ENCODE measurements around the gene EFCAB5.

Gene EFCAB5

GRCh38 chr17:30151471-30151870 lies 210.0 kb downstream of the EFCAB5 start:
- H3K4me3 ChIP-seq (replicated peaks; ENCODE audit: low read depth, low read length), result no peak overlapping the region
- H3K36me3 ChIP-seq (ENCODE audit: control insufficient read depth, insufficient read depth, low read length), result no peaks in the 10 kb centered on the region; the same call in 1 of the 2 replicates
- no peak for DNase-seq (ENCODE audit: extremely low read depth, insufficient read length)
- TF ChIP-seq CTCF (IDR thresholded peaks at IDR 0.05; ENCODE audit: insufficient read depth, low read length, poor library complexity, severe bottlenecking), result no peak
- H3K27me3 ChIP-seq (replicated peaks; ENCODE audit: control insufficient read depth, insufficient read depth, low read length), result no peaks in the 10 kb centered on the region

- Histone ChIP-seq H3K27me3 (replicated peaks; ENCODE audit: control insufficient read depth, insufficient read depth, low read length) (no peaks in the 10 kb centered on the region), H3K36me3 (ENCODE audit: control insufficient read depth, insufficient read depth, low read length) (no peaks in the 10 kb centered on the region; the same call in 1 of the 2 replicates), H3K4me3 (replicated peaks; ENCODE audit: low read depth, low read length) (no peak overlapping the region)
- DNase-seq (ENCODE audit: extremely low read depth, insufficient read length), result no peak
- no peak for TF ChIP-seq CTCF (IDR thresholded peaks at IDR 0.05; ENCODE audit: insufficient read depth, low read length, poor library complexity, severe bottlenecking)
Measured at GRCh38 chr17:30153463-30153862, 212.0 kb downstream of the EFCAB5 start.

- no peaks in the 10 kb centered on the region for H3K27me3 ChIP-seq (replicated peaks; ENCODE audit: control insufficient read depth, insufficient read depth, low read length)
- no peaks in the 10 kb centered on the region for H3K36me3 ChIP-seq (ENCODE audit: control insufficient read depth, insufficient read depth, low read length)
- DNase-seq (ENCODE audit: extremely low read depth, insufficient read length), result no peak
- no peak overlapping the region for H3K4me3 ChIP-seq (replicated peaks; ENCODE audit: low read depth, low read length)
- no peak for TF ChIP-seq CTCF (IDR thresholded peaks at IDR 0.05; ENCODE audit: insufficient read depth, low read length, poor library complexity, severe bottlenecking)
Measured at GRCh38 chr17:30155389-30155788, 214.0 kb downstream of the EFCAB5 start.
